OCI-LY7 (cell line): ENCODE results near the gene CFAP61.

ENCODE experiments used
- CTCF ChIP-seq: fragments of 200-600 bp; sonication (generic); conservative IDR thresholded peaks from 2 replicates; pipeline ENCODE4 v1.5.1; 2014; ENCODE audit warnings: mild to moderate bottlenecking, antibody characterized with exemption, low read length, moderate library complexity, mixed read lengths
- EZH2phosphoT487 ChIP-seq: fragments of 200-600 bp; sonication (generic); IDR thresholded peaks from 2 replicates; pipeline ENCODE4 v1.6.1; 2018; ENCODE audit warnings: low read depth, borderline replicate concordance, mild to moderate bottlenecking, mixed run types, antibody characterized with exemption, low read length, moderate library complexity, mixed read lengths

GRCh38 chr20:20085812-20086211, 33.5 kb downstream of the CFAP61 start:
- TF ChIP-seq EZH2phosphoT487 (no peak), CTCF (no peak)
